Femur (tissue), 1 donor: ENCODE measurements around the gene RASSF8.

Experiments
- DNase-seq: peaks from one replicate; pipeline ENCODE4 v3.0.0-alpha.2; 2017

Gene RASSF8

DNA sequence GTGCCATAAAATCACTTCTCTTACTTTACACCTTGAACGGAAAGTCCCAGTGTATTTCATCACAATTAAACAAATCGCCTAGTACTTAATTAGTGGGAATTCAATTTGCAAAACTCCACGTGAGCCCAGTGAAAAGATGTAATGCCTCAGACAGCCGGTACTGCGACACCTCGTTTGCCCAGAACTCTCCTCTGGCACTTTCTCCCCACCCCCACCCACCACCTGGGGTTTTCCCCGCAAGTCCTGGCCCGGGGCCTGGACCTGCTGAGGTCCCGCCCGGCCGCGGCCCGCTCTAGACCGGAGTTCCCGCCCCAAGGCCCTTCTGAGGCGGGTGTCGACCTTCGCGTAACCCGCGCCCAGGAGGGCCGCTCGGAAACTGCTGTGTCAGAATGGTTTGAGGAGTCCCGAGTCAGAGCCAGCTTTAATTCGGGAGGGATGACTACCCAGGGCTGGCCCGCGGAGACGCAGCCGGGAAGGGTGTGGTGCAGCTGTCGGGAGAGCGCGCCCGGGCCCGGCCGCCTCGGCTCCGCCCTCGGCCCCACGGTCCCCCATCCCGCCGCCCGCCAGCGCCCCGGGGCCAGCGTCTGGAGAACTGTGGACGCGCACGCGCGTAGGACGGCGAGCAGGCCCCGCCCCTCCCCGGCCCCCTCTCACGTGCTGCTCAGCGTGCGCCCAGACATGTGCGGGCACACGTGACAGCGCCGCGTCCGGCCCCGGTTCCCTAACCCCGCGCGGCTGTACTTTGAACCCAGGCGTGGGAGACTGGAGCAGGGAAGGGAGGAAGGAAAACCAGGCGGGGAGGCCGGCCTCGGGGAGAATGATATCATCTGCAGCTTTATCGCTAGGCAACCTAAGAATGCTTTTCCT is 155.6 kb downstream of the RASSF8 start:
- peak; percentile 94 for DNase-seq

DNA sequence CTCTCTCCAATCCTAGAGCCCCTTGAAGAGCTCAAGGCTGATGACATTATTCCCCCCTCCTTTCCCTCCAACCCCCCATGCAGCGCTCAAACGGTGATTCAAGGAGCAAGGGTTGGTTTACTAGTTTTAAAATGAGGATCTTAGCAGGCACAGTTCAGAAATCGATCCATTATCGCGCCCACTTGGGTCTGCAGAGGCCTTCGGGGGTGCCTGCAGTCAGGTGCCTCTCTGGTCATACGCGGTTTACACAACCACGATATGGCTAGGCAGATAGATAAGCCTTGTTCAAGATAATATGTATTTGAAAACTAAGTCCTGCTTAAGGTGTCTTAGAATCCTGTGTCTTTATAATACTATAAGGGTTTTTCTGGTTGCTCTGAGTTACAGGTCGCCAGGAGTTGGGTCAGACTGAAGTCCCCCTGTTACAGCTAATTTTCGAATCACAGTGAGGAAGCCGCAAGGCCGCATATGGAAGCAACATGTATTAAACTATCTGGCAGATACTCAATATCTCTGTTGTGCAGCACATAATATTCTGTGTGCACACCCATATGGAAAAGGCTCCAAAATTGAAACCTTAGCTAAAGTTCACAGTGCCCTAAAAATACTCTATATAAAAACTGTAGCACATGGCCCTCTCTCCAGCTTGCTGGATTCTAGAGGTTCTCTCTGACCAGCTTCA is 156.4 kb downstream of the RASSF8 start:
- DNase-seq, result no peak

DNA sequence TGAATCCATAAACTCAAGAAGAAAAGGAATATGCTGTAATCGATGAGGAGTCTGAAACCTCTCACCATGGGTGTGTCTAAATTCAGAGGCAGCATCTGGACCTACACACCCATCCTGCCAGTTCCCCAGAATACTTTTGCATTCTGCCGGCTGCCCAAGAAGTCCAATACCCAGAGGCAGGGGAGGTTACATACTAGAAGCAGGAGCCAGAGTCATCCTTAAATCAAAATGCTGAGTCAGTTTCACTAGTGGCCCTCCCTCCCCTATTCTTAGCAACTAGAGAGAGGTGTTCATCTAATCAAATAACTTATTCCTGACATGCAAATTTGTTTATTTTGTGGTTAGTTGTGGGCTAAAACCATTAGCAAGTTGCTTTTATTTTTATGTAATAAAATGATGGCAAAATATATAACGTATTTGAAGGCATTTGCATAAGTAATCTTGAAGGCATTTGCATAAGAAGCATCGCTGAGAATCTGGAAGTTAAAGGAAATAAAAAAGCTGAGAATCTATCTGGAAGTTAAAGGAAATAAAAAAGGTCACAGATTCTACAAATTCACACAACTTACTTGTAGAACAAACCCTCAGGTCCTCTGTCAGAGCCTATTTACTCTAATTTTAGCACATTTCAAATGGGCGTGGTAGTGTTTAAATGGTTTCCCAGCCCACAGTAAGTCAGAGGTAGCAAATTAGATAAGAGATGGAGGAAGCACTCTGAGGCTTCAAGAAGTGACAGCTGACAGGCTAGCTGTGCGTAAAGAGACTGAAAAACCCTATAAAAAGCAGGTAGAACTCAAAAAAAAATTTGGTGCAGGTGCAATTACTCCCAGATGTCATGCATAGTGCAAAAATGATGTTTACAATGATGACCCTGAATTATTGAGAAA is 158.6 kb downstream of the RASSF8 start:
- DNase-seq, result no peak

DNA sequence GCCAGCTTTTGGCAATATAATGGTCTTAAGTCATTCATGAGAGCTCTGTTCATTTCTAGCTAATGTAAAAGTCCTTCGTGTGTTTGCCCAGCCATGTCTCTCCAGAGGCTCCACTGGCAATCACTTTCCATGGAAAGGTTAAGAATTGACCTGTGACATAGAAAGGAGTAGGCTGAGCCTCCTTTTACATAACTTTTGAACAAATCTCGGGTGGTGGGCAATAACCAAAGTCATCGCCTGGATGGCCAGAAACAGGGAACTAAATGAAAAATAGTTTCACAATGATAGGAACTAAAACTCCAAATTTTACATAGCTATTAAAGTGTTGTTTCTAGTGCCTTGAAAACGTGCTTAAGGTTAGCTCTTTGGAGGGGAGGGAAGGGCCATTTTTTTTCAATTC is 159.8 kb downstream of the RASSF8 start:
- no peak for DNase-seq

GRCh38 chr12:26119391-26119989 is 161.0 kb downstream of the RASSF8 start:
- no peak for DNase-seq

GRCh38 chr12:26120561-26121274 is 162.2 kb downstream of the RASSF8 start:
- DNase-seq, result no peak

DNA sequence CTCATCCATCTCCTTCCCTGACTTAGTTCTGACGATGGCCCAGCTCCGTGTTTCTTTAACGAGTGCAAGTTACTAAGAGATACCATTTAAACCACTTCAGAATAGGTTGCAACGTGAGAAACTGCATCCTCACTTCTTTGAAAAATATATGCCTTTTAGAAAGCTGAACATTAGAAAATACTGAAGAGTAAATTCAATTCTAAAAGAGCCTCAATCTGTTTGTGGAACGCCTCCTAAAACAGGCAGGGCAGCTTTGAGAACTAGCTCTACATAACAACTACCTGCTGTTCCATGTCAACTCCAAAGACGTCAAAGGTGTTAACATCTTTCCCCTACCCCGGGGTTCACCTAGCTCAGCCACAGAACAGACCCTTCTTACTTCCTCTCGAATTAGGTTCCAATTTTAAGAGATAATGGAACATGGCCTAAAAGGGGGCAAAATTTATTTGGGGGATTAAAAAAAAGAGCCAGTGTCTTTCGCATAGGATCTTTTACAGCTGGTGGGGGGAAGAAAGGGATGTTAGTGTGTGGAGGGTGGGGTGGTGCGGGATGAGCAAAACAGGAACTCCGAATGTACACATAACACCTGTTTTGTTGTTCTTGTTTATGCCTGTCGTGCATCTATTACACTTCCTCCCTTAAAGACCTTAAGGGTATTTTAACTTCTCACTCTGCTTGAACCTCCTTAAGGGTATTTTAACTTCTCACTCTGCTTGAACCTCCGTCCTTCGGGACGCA is 163.0 kb downstream of the RASSF8 start:
- DNase-seq, result no peak

- DNase-seq, result no peak
Measured at GRCh38 chr12:26122061-26122680, 163.7 kb downstream of the RASSF8 start.

DNA sequence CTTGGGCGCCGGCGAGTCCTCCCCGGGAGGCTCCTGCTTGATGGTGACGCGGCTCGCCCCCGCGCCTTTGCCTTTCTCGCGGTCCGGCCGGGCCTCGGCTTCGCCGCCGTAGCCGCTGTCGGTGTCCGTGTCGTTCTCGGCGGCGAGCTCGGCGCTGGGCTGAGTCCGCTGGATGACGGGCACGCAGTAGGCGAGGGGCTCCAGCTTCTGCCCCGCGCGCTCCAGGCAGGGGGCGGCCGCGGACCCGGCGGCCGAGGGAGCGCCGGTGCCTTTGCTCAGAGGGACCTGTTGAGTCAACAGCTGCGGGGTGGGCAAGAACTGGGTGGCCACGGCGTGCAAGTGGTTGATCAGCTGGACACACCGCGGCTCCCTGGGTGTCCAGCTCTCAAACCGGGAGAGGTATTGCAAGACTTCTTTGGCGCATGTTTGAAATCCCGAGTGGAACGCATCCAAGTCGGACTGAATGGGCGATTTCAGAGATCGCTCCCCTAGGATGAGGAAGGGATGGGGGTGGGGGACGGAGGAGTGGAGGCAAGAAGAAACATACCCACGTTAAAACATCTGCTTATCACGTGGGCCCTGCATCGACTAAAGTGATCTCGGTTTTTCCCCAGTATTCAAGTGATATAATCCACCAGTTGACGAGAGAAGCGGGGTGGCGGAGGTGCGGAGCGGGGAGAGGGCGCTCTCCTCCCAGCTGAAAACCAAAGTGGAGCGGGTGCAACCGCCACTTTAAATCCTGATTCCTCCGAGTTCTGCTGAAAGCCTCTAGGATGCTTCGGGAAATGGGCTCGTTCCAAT is 164.4 kb downstream of the RASSF8 start:
- peak; percentile 74 for DNase-seq

DNA sequence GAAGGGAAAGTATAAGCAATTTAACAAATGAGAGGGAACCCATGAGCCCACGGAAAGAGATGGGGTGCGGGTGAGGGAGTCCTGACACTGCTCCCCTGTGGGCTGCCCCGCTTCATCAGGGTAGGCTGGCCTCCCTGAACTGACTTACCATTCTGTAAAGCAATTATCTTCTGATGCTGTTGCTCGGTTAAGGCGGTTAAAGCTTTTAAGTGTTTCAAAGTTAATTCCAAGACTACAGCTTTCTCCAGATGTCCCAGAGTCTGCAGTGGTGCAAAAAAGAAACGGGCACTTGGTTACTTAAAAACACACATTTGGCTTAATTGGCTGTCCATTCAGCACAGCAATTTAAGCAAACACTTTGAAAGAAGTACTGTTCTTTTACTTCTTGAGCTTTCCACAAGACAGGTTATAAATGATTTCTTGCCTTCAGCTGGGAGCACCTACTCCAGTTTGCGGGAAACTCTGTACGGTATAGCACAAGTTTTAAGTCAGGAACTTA is 165.0 kb downstream of the RASSF8 start:
- DNase-seq, result no peak

GRCh38 chr12:26124446-26125399 is 166.2 kb downstream of the RASSF8 start, which contains the start of gene BHLHE41:
Gene BHLHE41 (minus strand): TSS chr12:26125037. CDS start chr12:26124779, 258 bp downstream.
- peak; percentile 76 for DNase-seq

DNA sequence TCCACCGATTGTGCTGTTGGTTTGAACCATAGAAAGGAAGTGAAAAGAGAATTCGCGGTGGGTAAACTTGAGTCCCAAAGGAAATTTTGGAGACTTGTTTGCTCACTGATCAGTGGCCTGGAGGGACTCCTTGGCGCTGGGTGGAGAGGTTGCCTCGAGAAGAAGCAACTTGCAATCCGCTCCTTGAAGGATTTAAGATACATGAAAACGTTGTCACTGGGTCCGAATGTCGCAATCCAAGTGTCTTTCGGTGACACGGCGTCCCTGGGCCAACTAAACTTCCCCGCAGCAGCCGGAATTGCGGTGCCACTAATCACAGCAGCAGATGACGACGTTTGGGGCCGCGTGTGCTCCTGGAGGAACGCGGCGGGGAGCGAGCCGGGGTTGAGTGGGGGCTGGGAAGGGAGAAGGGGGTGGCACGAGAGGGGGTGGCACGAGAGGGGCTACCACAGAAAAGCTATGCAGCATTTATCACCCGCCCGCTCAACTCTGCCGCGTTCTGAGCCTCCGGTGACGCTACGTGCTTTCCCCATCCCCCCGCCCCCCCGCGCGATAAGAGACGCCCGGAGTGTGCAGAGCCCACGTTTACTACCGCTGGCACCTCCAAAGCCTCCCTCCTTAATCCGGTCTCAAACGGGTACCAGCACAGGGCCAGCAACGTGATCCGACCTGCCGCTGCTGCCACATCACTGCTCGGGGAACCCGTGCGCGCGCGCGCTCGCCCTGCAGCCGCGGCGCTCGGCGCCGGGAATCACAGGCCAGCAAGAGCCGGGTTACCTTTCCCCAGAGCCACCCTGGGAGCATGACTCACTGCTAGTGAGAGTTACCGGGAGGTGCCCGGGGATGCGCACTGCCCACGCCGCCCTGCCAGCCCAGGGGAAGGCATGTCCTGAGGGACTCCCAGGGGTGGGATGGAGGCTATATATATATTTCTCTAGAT is 167.2 kb downstream of the RASSF8 start:
- peak; percentile 77 for DNase-seq

- DNase-seq, result peak; percentile 87
Measured at GRCh38 chr12:26126340-26127284, 168.1 kb downstream of the RASSF8 start.

GRCh38 chr12:26127404-26127803 is 168.9 kb downstream of the RASSF8 start:
- DNase-seq, result no peak

DNA sequence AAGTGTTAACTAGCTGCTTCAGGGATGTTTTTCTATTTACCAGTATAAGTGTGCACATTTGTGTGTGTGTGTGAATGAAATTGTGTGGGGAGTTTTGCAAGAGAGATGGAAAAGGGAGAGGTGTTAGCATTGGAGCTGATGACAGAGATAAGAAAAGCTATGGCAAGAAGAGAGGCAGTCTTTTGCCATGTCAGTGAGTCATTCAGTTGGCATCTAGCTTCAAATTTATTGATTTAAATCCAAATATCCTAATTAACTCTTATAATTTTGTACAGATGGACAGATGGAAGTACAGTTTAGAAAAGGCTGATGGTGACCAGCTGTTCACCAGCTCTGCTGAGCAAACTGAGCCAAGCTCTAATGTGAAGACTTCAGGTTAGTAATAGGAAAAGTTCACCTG is 169.7 kb downstream of the RASSF8 start:
- no peak for DNase-seq
